Measurements from ENCODE around the gene SSUH2.

SSUH2 gene

GRCh38 chr3:8573342-8573926 lies 71.2 kb downstream of the SSUH2 start:
- no peak overlapping the region for H3K4me3 ChIP-seq
- H3K27ac ChIP-seq, result peak overlapping the region in 8 of 21 experiments; percentile 1 to 64 (median 22)

DNA sequence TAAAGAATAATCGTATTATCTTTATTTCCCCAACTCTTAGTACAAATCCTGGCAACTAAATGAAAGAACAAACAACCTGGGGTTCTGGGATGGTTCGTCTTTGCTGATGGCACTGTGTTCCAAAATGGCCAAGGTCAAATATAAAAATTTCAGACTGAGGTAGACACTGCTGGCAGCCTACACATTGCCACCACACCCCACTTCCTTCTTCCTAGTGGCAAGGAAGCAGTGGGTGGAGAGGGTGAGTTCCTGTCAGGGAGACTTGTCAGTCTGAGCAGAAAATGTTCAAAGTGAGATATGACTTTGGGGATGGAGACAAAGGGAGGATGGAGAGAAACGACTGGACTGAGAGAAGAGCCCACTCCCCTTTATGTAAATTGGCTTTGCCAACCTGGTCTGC lies 73.3 kb downstream of the SSUH2 start:
- no peak overlapping the region for H3K4me3 ChIP-seq
- peak overlapping the region in 6 of 21 experiments; percentile 16 to 63 (median 36) for H3K27ac ChIP-seq
